Activated naive CD8-positive, alpha-beta T cell (primary cell): ENCODE measurements around the gene TRERF1.
"Not testable (repeated sequence)": the region's sequence is repeated elsewhere in the genome, so short reads cannot be mapped to it uniquely, and the experiment has no call there.

ENCODE experiments used
- H3K27ac Mint-ChIP-seq: one replicate; pipeline ENCODE4 v1.8.0; 2021; ENCODE audit warnings: mixed read lengths
- H3K27me3 Mint-ChIP-seq: one replicate; pipeline ENCODE4 v1.8.0; 2021; ENCODE audit warnings: mixed read lengths
- H3K36me3 Mint-ChIP-seq: one replicate; pipeline ENCODE4 v1.8.0; 2021; ENCODE audit warnings: mixed read lengths
- H3K4me1 Mint-ChIP-seq: one replicate; pipeline ENCODE4 v1.8.0; 2021; ENCODE audit warnings: low read depth, mixed read lengths
- H3K4me3 Mint-ChIP-seq: one replicate; pipeline ENCODE4 v1.8.0; 2021; ENCODE audit warnings: mild to moderate bottlenecking, mixed read lengths
- H3K9me3 Mint-ChIP-seq: one replicate; pipeline ENCODE4 v1.8.0; 2021; ENCODE audit warnings: low read depth, mixed read lengths

TRERF1 gene

GRCh38 chr6:42197555-42198362 lies 254.0 kb downstream of the TRERF1 start:
- no peaks in the 10 kb centered on the region for H3K9me3 Mint-ChIP-seq
- H3K36me3 Mint-ChIP-seq, result peaks cover 14% of the 10 kb centered on the region
- peaks cover 3% of the 10 kb centered on the region for H3K4me1 Mint-ChIP-seq
- H3K4me3 Mint-ChIP-seq, result no peak overlapping the region
- no peaks in the 10 kb centered on the region for H3K27me3 Mint-ChIP-seq
- H3K27ac Mint-ChIP-seq, result no peak overlapping the region

- peaks cover 3% of the 10 kb centered on the region for H3K4me1 Mint-ChIP-seq
- H3K36me3 Mint-ChIP-seq, result peaks cover 15% of the 10 kb centered on the region
- H3K27me3 Mint-ChIP-seq, result no peaks in the 10 kb centered on the region
- no peaks in the 10 kb centered on the region for H3K9me3 Mint-ChIP-seq
- H3K4me3 Mint-ChIP-seq, result no peak overlapping the region
- H3K27ac Mint-ChIP-seq, result no peak overlapping the region
These were observed 256.3 kb downstream of the TRERF1 start for GRCh38 chr6:42195415-42195814.

GRCh38 chr6:42194056-42194455 lies 257.7 kb downstream of the TRERF1 start:
- H3K27ac Mint-ChIP-seq, result no peak overlapping the region
- H3K4me3 Mint-ChIP-seq, result no peak overlapping the region
- no peaks in the 10 kb centered on the region for H3K27me3 Mint-ChIP-seq
- H3K9me3 Mint-ChIP-seq, result no peaks in the 10 kb centered on the region
- H3K4me1 Mint-ChIP-seq, result peaks cover 3% of the 10 kb centered on the region
- peaks cover 7% of the 10 kb centered on the region for H3K36me3 Mint-ChIP-seq

GRCh38 chr6:42193491-42193894 lies 258.2 kb downstream of the TRERF1 start:
- Mint-ChIP-seq H3K4me3 (no peak overlapping the region), H3K9me3 (no peaks in the 10 kb centered on the region), H3K27me3 (no peaks in the 10 kb centered on the region), H3K4me1 (peaks cover 3% of the 10 kb centered on the region), H3K36me3 (peaks cover 7% of the 10 kb centered on the region), H3K27ac (no peak overlapping the region)

- H3K9me3 Mint-ChIP-seq, H3K36me3 Mint-ChIP-seq, H3K27me3 Mint-ChIP-seq, H3K4me3 Mint-ChIP-seq, H3K27ac Mint-ChIP-seq, H3K4me1 Mint-ChIP-seq: not testable (repeated sequence)
These were observed 259.3 kb downstream of the TRERF1 start for GRCh38 chr6:42192385-42192784.

GRCh38 chr6:42190554-42191183 lies 261.1 kb downstream of the TRERF1 start:
- no peaks in the 10 kb centered on the region for H3K27me3 Mint-ChIP-seq
- H3K36me3 Mint-ChIP-seq, result peaks cover 10% of the 10 kb centered on the region
- no peaks in the 10 kb centered on the region for H3K9me3 Mint-ChIP-seq
- no peak overlapping the region for H3K27ac Mint-ChIP-seq
- no peak overlapping the region for H3K4me3 Mint-ChIP-seq
- no peaks in the 10 kb centered on the region for H3K4me1 Mint-ChIP-seq

- Mint-ChIP-seq H3K27ac (no peak overlapping the region), H3K4me1 (no peaks in the 10 kb centered on the region), H3K9me3 (no peaks in the 10 kb centered on the region), H3K27me3 (no peaks in the 10 kb centered on the region), H3K4me3 (no peak overlapping the region), H3K36me3 (peaks cover 12% of the 10 kb centered on the region)
These were observed 263.3 kb downstream of the TRERF1 start for GRCh38 chr6:42188406-42188805.

GRCh38 chr6:42185597-42185996 lies 266.1 kb downstream of the TRERF1 start:
- Mint-ChIP-seq H3K27ac (no peak overlapping the region), H3K27me3 (no peaks in the 10 kb centered on the region), H3K9me3 (no peaks in the 10 kb centered on the region), H3K36me3 (peaks cover 6% of the 10 kb centered on the region), H3K4me1 (no peaks in the 10 kb centered on the region), H3K4me3 (no peak overlapping the region)

- peaks cover 1% of the 10 kb centered on the region for H3K27me3 Mint-ChIP-seq
- H3K36me3 Mint-ChIP-seq, result peaks cover 5% of the 10 kb centered on the region
- peaks cover 5% of the 10 kb centered on the region for H3K4me1 Mint-ChIP-seq
These were observed 267.3 kb downstream of the TRERF1 start for GRCh38 chr6:42184475-42184874.

GRCh38 chr6:42182101-42182500 lies 269.6 kb downstream of the TRERF1 start:
- H3K4me3 Mint-ChIP-seq, result no peak overlapping the region
- peaks cover 1% of the 10 kb centered on the region for H3K27me3 Mint-ChIP-seq
- H3K4me1 Mint-ChIP-seq, result peaks cover 5% of the 10 kb centered on the region
- H3K27ac Mint-ChIP-seq, result no peak overlapping the region
- H3K9me3 Mint-ChIP-seq, result no peaks in the 10 kb centered on the region
- peaks cover 3% of the 10 kb centered on the region for H3K36me3 Mint-ChIP-seq

More at GRCh38 chr6:42184475-42184874, 267.3 kb downstream of the TRERF1 start:
- no peaks in the 10 kb centered on the region for H3K9me3 Mint-ChIP-seq
- H3K4me3 Mint-ChIP-seq, result no peak overlapping the region
- H3K27ac Mint-ChIP-seq, result no peak overlapping the region

GRCh38 chr6:42179945-42180313 lies 271.8 kb downstream of the TRERF1 start:
- no peak overlapping the region for H3K4me3 Mint-ChIP-seq

GRCh38 chr6:42179261-42179944 lies 272.3 kb downstream of the TRERF1 start:
- no peaks in the 10 kb centered on the region for H3K9me3 Mint-ChIP-seq
- H3K36me3 Mint-ChIP-seq, result no peaks in the 10 kb centered on the region
- peaks cover 1% of the 10 kb centered on the region for H3K27me3 Mint-ChIP-seq
- no peak overlapping the region for H3K27ac Mint-ChIP-seq
- H3K4me1 Mint-ChIP-seq, result peaks cover 5% of the 10 kb centered on the region
- no peak overlapping the region for H3K4me3 Mint-ChIP-seq

More at GRCh38 chr6:42179945-42180313, 271.8 kb downstream of the TRERF1 start:
- H3K36me3 Mint-ChIP-seq, result no peaks in the 10 kb centered on the region
- H3K27ac Mint-ChIP-seq, result no peak overlapping the region
- H3K4me1 Mint-ChIP-seq, result peaks cover 5% of the 10 kb centered on the region
- H3K27me3 Mint-ChIP-seq, result peaks cover 1% of the 10 kb centered on the region
- H3K9me3 Mint-ChIP-seq, result no peaks in the 10 kb centered on the region

GRCh38 chr6:42177514-42178364 lies 274.0 kb downstream of the TRERF1 start:
- no peak overlapping the region for H3K4me3 Mint-ChIP-seq

GRCh38 chr6:42176981-42177380 lies 274.7 kb downstream of the TRERF1 start:
- Mint-ChIP-seq H3K9me3 (no peaks in the 10 kb centered on the region), H3K4me1 (peaks cover 5% of the 10 kb centered on the region), H3K27ac (no peak overlapping the region), H3K27me3 (peaks cover 1% of the 10 kb centered on the region), H3K4me3 (no peak overlapping the region), H3K36me3 (no peaks in the 10 kb centered on the region)

More at GRCh38 chr6:42177514-42178364, 274.0 kb downstream of the TRERF1 start:
- Mint-ChIP-seq H3K36me3 (no peaks in the 10 kb centered on the region), H3K4me1 (peaks cover 5% of the 10 kb centered on the region), H3K9me3 (no peaks in the 10 kb centered on the region), H3K27ac (no peak overlapping the region), H3K27me3 (peaks cover 1% of the 10 kb centered on the region)
